Mesenteric fat pad (tissue), 1 donor: ENCODE results near the gene FMNL1. TPM values are rescaled to one million over a fixed set of nuclear protein-coding genes. Genes with fewer than 3 reads are reported as not detected.
A peak's percentile ranks its signal among the peaks of the same experiment; 100 is the strongest.

Source experiments
- DNase-seq: peaks from one replicate; pipeline ENCODE4 v3.0.0-alpha.2; 2020; ENCODE audit warnings: low spot score
- total RNA-seq: library from RNA; stranded (reverse); fragmentation: NEBNext Ultra II Directional; extraction: Animal tissue kit (Norgen Biotek cat#: 25700); gene quantifications from one replicate; pipeline ENCODE4 v1.2.1, GENCODE V29; 2021
- donor health status: DM: yes; HTN: yes; CAD: no.

FMNL1 gene
- total RNA-seq, 1 donor from 2014 or later, result 51.2 TPM

GRCh38 chr17:45277992-45278391 is 56.3 kb downstream of the FMNL1 start:
- no peak for DNase-seq

- DNase-seq, result no peak
Observed at GRCh38 chr17:45279898-45280297, 58.2 kb downstream of the FMNL1 start.

GRCh38 chr17:45282683-45283644 is 61.3 kb downstream of the FMNL1 start:
- no peak for DNase-seq

DNA sequence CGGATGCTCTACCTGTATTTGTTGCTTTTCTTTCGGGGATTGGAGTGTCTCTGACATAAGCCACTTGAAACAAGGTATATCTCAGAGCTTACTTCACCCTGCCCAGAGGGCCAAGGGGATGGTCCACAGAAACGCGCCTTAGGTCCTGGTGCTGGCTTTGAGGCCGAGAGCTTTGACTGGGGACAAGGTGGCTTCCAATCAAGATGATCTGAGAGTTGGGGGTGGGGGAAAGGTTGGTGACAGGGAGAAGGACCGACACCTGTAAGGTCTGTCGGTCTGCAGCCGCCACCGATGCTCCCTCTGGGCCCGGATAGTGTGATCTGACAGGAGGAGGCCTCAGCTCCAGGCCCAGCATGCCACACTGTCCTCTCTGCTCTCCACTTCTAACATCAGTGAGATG is 62.0 kb downstream of the FMNL1 start:
- no peak for DNase-seq

- no peak for DNase-seq
Observed at GRCh38 chr17:45284176-45285140, 62.8 kb downstream of the FMNL1 start.

GRCh38 chr17:45286286-45286685 is 64.6 kb downstream of the FMNL1 start:
- no peak for DNase-seq

- DNase-seq, result no peak
Observed at GRCh38 chr17:45287526-45288500, 66.1 kb downstream of the FMNL1 start.

DNA sequence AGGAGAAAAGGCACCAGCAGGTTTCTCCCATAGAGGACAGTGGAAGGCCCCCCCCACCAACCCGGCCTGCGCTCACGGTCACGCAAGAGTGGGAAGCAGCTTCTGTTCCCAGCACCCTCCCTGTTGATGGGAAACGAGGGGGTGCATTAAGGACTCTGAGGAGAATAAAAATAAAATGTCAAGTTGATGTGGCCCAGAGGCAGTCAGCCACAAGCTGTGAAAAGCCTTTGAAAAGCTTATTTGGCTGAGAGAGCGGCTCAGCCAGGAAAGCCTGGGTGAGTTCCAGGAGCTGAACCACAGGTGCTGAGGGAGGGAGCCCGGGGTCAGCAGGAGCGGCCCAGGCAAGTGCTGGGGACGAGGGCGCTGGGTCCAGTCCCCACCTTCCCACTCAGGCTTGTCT is 67.1 kb downstream of the FMNL1 start:
- no peak for DNase-seq

DNA sequence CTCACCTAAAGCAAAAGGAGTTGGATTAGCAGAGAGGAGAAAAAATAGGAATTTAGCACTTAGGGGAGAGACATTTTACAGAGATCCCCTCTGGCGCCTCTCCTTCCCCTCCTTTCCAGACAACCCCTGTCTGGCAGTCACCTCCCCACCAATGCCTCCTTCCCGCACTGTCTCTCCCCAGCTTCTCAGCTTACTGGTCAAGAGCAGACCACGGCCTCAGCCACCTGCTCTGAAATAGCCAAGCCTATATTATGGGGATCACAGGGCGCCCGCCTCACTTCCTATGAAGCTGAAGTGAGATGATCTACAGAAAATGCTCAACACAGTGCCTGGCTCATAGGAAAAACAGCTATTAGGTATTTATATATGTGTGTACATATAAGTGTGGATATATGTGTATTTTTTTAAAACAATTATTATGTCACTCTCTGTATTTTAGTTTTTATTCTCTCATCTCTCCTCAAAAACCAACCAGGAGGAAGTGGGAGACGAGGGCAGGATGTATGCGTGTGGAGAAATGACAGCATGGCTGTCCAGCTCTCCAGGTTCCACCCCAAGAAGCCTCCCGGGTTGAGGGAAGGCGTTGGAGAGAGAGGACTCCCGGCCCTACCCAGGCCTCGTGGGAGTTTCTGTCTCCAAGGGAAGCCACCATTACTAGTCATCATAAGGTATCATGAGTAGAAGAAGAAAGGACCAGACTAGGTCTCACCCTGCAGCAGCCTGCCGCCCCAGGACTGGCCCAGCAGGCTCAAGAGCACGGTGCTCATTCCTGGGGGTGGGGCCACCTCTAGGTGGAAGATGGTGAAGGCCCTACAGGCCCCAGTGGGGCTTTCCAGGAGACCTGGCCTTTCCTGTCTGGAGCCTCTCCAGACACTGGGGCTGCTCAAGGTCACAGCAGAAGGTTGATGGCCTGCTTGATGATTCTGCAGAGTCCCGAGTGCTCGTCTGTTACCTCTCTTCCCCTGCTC is 67.9 kb downstream of the FMNL1 start:
- DNase-seq, result no peak

DNA sequence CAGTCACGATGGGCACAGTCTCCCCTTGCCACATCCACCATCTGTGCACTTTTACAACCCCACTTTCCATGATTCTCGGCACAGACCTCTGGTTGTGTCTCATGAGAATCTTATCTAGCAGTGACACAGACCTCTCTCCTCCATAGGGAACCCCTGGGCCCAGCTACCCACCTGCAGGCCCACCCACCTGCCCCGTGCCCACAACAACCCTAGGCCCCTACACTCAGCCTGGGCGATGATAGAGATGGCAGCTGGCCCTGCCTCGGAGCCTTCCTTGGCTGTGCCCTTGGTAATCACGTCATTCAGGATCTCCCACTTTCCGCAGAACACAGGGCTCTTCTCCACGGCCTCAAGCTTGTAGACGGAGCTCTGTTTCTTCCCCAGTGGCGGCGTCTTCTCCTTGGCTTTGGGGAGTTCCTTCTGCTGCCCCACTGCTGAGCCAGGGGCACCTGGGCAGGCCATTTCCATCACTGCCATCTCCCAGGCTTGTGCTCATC is 68.6 kb downstream of the FMNL1 start:
- no peak for DNase-seq

GRCh38 chr17:45291171-45291805 is 69.6 kb downstream of the FMNL1 start:
- DNase-seq, result no peak

DNA sequence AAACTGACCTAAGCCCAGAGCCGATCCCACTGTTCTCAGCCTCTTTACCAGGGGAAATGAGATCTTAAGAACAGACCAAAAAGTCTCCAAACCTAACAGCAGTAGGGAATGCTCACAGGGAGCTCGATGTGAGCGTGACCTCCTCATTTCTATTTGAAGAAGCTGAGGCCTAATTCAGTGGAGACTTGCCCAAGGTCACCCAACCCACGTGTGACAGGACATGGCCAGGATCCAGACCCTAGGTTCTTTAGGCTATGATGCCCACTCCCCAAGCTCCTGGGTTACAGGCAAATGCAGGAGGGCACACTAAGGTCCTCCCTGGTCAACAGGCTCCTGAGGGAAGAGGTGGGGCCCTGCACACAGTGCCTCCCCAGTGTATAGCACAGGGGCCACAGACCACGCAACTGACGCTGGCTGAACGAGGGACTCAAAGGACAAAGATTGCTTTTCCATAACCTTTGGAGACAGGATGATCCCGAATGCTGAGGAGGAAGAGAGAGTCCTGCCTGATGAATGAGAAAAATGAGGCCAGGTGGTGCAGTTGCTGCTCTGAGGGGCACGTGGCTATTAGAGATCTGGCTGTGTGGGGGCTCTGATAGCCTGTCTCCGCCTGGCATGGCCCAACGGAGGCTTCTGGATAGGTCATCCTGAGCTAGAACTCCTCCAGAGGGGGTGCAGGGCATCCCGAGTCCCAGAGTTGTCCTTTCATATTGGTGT is 71.2 kb downstream of the FMNL1 start:
- DNase-seq, result no peak

DNA sequence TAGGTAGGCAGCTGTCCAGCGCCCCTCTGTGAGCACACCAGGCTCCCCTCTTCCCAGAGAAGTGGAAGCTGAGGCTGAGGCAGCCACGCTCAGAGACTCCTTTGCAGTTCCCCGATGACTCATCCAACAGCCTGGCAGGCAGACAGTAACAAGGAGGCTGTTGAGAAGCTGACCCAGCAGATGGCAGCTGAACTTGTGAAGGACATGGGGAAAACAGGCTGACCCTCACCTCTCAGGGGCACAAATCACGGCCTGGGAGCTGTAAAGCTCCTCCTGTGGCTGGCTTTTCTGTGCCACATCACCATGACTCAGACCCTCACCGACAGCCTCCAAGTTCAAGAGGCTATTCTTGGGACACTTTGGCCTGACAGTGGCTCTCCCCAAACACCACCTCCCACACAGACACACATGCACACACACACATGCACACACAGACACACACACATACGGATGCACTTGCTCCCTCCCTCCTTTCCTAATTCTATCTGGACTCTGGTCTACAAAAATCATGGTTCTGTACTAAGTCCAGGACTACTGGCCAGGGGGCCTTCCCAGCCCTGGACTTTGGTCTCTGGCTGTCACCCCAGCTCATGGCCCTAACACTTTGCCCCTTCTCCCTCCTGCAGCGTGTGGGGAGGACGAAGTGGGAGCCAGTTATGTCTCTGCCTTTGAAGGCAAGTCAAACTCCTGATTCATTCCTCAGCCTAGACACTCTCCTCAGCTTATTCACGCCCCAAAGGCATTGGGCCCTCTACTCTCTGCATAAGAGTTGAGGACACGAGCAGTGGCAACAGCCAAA is 71.9 kb downstream of the FMNL1 start:
- DNase-seq, result peak; percentile 92

DNA sequence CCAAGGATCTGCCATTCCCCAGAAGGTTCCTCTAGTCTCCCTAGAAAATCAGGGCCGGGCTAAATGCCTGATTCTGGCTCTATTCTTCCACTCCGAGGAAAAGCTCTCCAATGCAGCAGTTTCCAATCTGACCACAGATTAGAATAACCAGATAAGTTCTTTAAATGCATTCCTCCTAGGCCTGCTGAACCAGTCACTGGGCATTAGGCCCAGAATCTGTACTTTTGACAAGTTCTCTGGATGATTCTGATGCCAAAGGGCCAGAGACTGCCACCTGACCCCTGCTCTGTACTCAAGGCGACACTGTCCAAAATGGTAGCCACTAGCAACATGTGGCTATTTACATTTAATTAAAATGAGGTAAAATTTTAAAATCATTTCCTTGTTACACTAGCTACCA is 72.8 kb downstream of the FMNL1 start:
- no peak for DNase-seq

GRCh38 chr17:45296003-45296832 is 74.5 kb downstream of the FMNL1 start:
- DNase-seq, result no peak

GRCh38 chr17:45296833-45297124 is 75.1 kb downstream of the FMNL1 start:
- DNase-seq, result no peak
